BLaER1 (cell line): ENCODE results near the gene SENP3.
A peak's percentile ranks its signal among the peaks of the same experiment; 100 is the strongest.

Experiments used
- H3K27ac ChIP-seq: shearing (Covaris generic); formaldehyde crosslinking; 2 replicates; pipeline ENCODE4 v1.8.1; 2022
- H3K27me3 ChIP-seq: shearing (Covaris generic); formaldehyde crosslinking; 2 replicates; pipeline ENCODE4 v1.8.1; 2022
- H3K36me3 ChIP-seq: shearing (Covaris generic); formaldehyde crosslinking; 2 replicates; pipeline ENCODE4 v1.8.1; 2022
- H3K4me1 ChIP-seq: shearing (Covaris generic); formaldehyde crosslinking; 2 replicates; pipeline ENCODE4 v1.8.1; 2022
- H3K4me2 ChIP-seq: shearing (Covaris generic); formaldehyde crosslinking; 2 replicates; pipeline ENCODE4 v1.8.1; 2022
- H3K4me3 ChIP-seq: shearing (Covaris generic); formaldehyde crosslinking; 2 replicates; pipeline ENCODE4 v1.8.1; 2022
- H3K9ac ChIP-seq: shearing (Covaris generic); formaldehyde crosslinking; 2 replicates; pipeline ENCODE4 v1.8.1; 2022
- H3K9me3 ChIP-seq: shearing (Covaris generic); formaldehyde crosslinking; 2 replicates; pipeline ENCODE4 v1.8.1; 2022
- H4K20me1 ChIP-seq: shearing (Covaris generic); formaldehyde crosslinking; 2 replicates; pipeline ENCODE4 v1.8.1; 2022
- Cebpa-rat ChIP-seq: shearing (Covaris generic); IDR thresholded peaks from 2 replicates; pipeline ENCODE4 v1.8.1; 2022

The SENP3 gene

GRCh38 chr17:7538891-7539545, 22.7 kb upstream of the SENP3 start:
- Histone ChIP-seq H3K36me3 (0 out of 2 replicates have a peak, but pooled peaks cover 6% of the 10 kb centered on the region), H3K4me3 (no peak overlapping the region), H3K4me2 (no peak overlapping the region), H3K9ac (no peak overlapping the region), H3K27ac (no peak overlapping the region), H3K9me3 (peaks cover 24% of the 10 kb centered on the region), H3K27me3 (no peaks in the 10 kb centered on the region), H3K4me1 (peaks cover 9% of the 10 kb centered on the region; the same call in 1 of the 2 replicates), H4K20me1 (no peaks in the 10 kb centered on the region)
- TF ChIP-seq Cebpa-rat = no peak

GRCh38 chr17:7541074-7541621, 20.6 kb upstream of the SENP3 start:
- H4K20me1 ChIP-seq = no peaks in the 10 kb centered on the region
- no peaks in the 10 kb centered on the region for H3K27me3 ChIP-seq
- H3K36me3 ChIP-seq = 0 out of 2 replicates have a peak, but pooled peaks cover 6% of the 10 kb centered on the region
- no peak for TF ChIP-seq Cebpa-rat
- no peak overlapping the region for H3K4me2 ChIP-seq
- H3K9ac ChIP-seq = no peak overlapping the region
- peaks cover 24% of the 10 kb centered on the region for H3K9me3 ChIP-seq
- peaks cover 16% of the 10 kb centered on the region; the same call in 1 of the 2 replicates for H3K4me1 ChIP-seq
- H3K27ac ChIP-seq = no peak overlapping the region
- H3K4me3 ChIP-seq = no peak overlapping the region

- Histone ChIP-seq H3K27me3 (no peaks in the 10 kb centered on the region), H3K9me3 (no peaks in the 10 kb centered on the region), H3K4me3 (no peak overlapping the region), H4K20me1 (no peaks in the 10 kb centered on the region), H3K9ac (no peak overlapping the region), H3K36me3 (no peaks in the 10 kb centered on the region), H3K27ac (no peak overlapping the region), H3K4me2 (no peak overlapping the region), H3K4me1 (peaks cover 44% of the 10 kb centered on the region)
- no peak for TF ChIP-seq Cebpa-rat
These were observed 16.8 kb upstream of the SENP3 start for GRCh38 chr17:7544911-7545310.

GRCh38 chr17:7548585-7549400, 12.9 kb upstream of the SENP3 start, which contains the start of gene TNFSF12:
TSS of gene TNFSF12 (plus strand) at chr17:7549058. CDS start at chr17:7549154, 96 bp downstream.
- peak within 1 kb of the TSS; percentile 67 for H3K4me3 ChIP-seq
- H3K36me3 ChIP-seq = no peaks in the 10 kb centered on the region
- TF ChIP-seq Cebpa-rat = no peak

GRCh38 chr17:7549401-7550055, 12.2 kb upstream of the SENP3 start:
- H3K4me1 ChIP-seq = peaks cover 74% of the 10 kb centered on the region
- peak overlapping the region; percentile 96 for H3K4me2 ChIP-seq
- no peak overlapping the region for H3K9ac ChIP-seq
- H3K27me3 ChIP-seq = no peaks in the 10 kb centered on the region
- no peaks in the 10 kb centered on the region for H4K20me1 ChIP-seq
- no peaks in the 10 kb centered on the region for H3K36me3 ChIP-seq
- no peak for TF ChIP-seq Cebpa-rat
- H3K27ac ChIP-seq = peak overlapping the region; percentile 56; the same call in 1 of the 2 replicates
- peak overlapping the region; percentile 67 for H3K4me3 ChIP-seq
- no peaks in the 10 kb centered on the region for H3K9me3 ChIP-seq

More at GRCh38 chr17:7548585-7549400, 12.9 kb upstream of the SENP3 start, which contains the start of gene TNFSF12:
- Histone ChIP-seq H4K20me1 (no peaks in the 10 kb centered on the region), H3K4me2 (peak within 1 kb of the TSS; percentile 96), H3K9me3 (no peaks in the 10 kb centered on the region), H3K9ac (peak within 1 kb of the TSS; percentile 70), H3K4me1 (peaks cover 74% of the 10 kb centered on the region), H3K27ac (peak within 1 kb of the TSS; percentile 56; the same call in 1 of the 2 replicates), H3K27me3 (no peaks in the 10 kb centered on the region)

GRCh38 chr17:7550344-7550743, 11.4 kb upstream of the SENP3 start:
- Histone ChIP-seq H3K27me3 (no peaks in the 10 kb centered on the region), H3K9me3 (no peaks in the 10 kb centered on the region), H3K9ac (no peak overlapping the region), H3K36me3 (no peaks in the 10 kb centered on the region), H3K4me2 (peak overlapping the region; percentile 96), H3K27ac (no peak overlapping the region), H4K20me1 (no peaks in the 10 kb centered on the region), H3K4me3 (no peak overlapping the region), H3K4me1 (peaks cover 72% of the 10 kb centered on the region)
- TF ChIP-seq Cebpa-rat = no peak

- no peaks in the 10 kb centered on the region for H3K9me3 ChIP-seq
- H3K4me2 ChIP-seq = peak overlapping the region; percentile 77
- H3K4me3 ChIP-seq = no peak overlapping the region
- no peaks in the 10 kb centered on the region for H4K20me1 ChIP-seq
- no peak overlapping the region for H3K27ac ChIP-seq
- no peak overlapping the region for H3K9ac ChIP-seq
- H3K36me3 ChIP-seq = no peaks in the 10 kb centered on the region
- peaks cover 72% of the 10 kb centered on the region for H3K4me1 ChIP-seq
- H3K27me3 ChIP-seq = no peaks in the 10 kb centered on the region
- no peak for TF ChIP-seq Cebpa-rat
These were observed 10.3 kb upstream of the SENP3 start for GRCh38 chr17:7551396-7551795.

- no peak overlapping the region for H3K4me3 ChIP-seq
- peak overlapping the region; percentile 76 for H3K27ac ChIP-seq
- H3K4me1 ChIP-seq = peaks cover 72% of the 10 kb centered on the region
- no peaks in the 10 kb centered on the region for H3K27me3 ChIP-seq
- no peak for TF ChIP-seq Cebpa-rat
- no peaks in the 10 kb centered on the region for H3K36me3 ChIP-seq
- H4K20me1 ChIP-seq = no peaks in the 10 kb centered on the region
- peak overlapping the region; percentile 77 for H3K4me2 ChIP-seq
- H3K9ac ChIP-seq = no peak overlapping the region
- no peaks in the 10 kb centered on the region for H3K9me3 ChIP-seq
These were observed 9.1 kb upstream of the SENP3 start for GRCh38 chr17:7552621-7553051.

GRCh38 chr17:7553356-7553755, 8.4 kb upstream of the SENP3 start:
- Histone ChIP-seq H3K9me3 (no peaks in the 10 kb centered on the region), H3K27ac (peak overlapping the region; percentile 76), H3K4me2 (peak overlapping the region; percentile 77), H3K4me1 (peaks cover 72% of the 10 kb centered on the region), H3K36me3 (no peaks in the 10 kb centered on the region), H3K4me3 (0 out of 2 replicates have a peak overlapping the region, but pooled peaks have one; percentile 6), H4K20me1 (no peaks in the 10 kb centered on the region), H3K27me3 (no peaks in the 10 kb centered on the region), H3K9ac (peak overlapping the region; percentile 12; the same call in 1 of the 2 replicates)
- TF ChIP-seq Cebpa-rat = no peak
